ENCODE data around the gene PITRM1. TPM values are rescaled to one million over a fixed set of nuclear protein-coding genes. Genes with fewer than 3 reads are reported as not detected.

PITRM1 gene
- polyA plus RNA-seq, 1 donor from 2014 or later: 62.2 TPM

DNA sequence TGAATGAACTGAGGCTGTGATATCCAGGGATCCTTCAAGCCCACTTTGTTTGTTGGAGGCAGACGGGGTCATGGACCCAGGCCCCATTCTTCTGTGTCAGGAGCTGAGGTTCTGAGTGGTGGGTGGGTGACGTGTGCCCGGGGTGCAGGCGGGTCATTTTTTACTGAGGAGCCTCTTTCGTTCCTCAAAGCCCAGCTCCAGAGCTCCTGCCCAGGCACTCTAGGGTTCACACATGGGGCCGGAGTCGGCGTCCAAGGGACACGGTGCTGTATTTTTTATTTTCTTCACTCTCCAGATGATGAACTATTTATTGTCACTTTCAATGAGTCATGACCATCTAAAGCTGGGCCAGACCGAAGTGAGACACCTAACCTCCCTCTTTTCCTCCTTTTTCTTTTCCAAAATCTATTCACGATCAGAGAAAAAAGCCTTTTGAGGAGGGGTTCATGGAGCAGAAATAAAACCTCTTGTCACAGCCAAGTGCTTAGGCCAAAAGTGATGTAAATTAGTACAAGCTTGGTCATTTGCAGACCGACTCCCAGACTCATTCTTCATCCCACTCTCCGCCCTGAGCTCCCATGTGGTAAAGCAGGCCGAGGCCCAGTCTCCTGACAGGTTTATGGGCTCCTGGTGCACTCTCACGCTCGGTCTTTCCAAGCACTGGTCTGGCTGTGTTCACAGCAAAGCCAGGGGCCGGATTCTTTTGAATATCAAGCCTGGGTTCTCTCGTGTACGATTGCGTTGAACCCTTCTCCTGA, 41.4 kb upstream of the PITRM1 start:
- H3K36me3 ChIP-seq (ENCODE audit: insufficient read depth, low read length): no peaks in the 10 kb centered on the region
- no peak overlapping the region for H2AFZ ChIP-seq (ENCODE audit: low read depth, low read length)
- H3K9me2 ChIP-seq (ENCODE audit: insufficient read depth, low read length): no peaks in the 10 kb centered on the region
- no peaks in the 10 kb centered on the region for H3K9me3 ChIP-seq (ENCODE audit: low read length)
- no peaks in the 10 kb centered on the region for H3K79me2 ChIP-seq (replicated peaks; ENCODE audit: insufficient read depth, low read length)
- H3K9ac ChIP-seq (ENCODE audit: low read length): no peak overlapping the region
- H4K20me1 ChIP-seq (ENCODE audit: insufficient read depth): no peaks in the 10 kb centered on the region
- H3F3A ChIP-seq (ENCODE audit: insufficient read depth, low read length, poor library complexity, severe bottlenecking): no peaks in the 10 kb centered on the region
- H3K4me2 ChIP-seq (ENCODE audit: low read length): no peak overlapping the region
- no peak overlapping the region for H3K4me3 ChIP-seq (ENCODE audit: low read length)
- H3K27ac ChIP-seq (ENCODE audit: low read length): no peak overlapping the region
- TF ChIP-seq SMC3 (conservative IDR thresholded peaks at IDR 0.05; ENCODE audit: poor library complexity): no peak
- TF ChIP-seq EP300 (conservative IDR thresholded peaks at IDR 0.05; ENCODE audit: poor library complexity, severe bottlenecking): no peak
- no peak for TF ChIP-seq MXI1 (conservative IDR thresholded peaks at IDR 0.05; ENCODE audit: poor library complexity, severe bottlenecking)
- no peaks in the 10 kb centered on the region for H3K27me3 ChIP-seq (ENCODE audit: insufficient read depth, low read depth, low read length)

DNA sequence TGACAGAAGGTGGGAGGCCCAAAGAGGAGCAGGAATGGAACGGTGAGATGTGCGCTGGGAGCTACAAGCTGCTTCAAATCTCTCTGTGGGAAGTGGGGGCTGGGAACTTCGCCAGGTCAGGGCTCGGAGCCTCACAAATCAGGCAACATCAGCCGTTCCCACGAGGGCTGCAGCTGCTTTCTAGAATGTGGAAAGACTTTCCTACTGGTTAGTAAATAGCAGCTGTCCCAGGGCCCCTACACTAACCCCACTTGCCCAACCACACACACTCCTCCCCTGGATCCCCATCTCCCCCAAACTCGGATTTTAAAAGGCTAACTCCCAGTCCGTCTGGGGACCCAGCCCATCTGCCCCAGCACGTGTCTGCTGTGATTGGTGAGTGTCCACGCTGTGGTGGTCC, 40.6 kb upstream of the PITRM1 start:
- Histone ChIP-seq H3F3A (ENCODE audit: insufficient read depth, low read length, poor library complexity, severe bottlenecking) (no peaks in the 10 kb centered on the region), H3K4me3 (ENCODE audit: low read length) (no peak overlapping the region), H2AFZ (ENCODE audit: low read depth, low read length) (no peak overlapping the region), H3K36me3 (ENCODE audit: insufficient read depth, low read length) (no peaks in the 10 kb centered on the region), H3K9me2 (ENCODE audit: insufficient read depth, low read length) (no peaks in the 10 kb centered on the region), H4K20me1 (ENCODE audit: insufficient read depth) (no peaks in the 10 kb centered on the region), H3K79me2 (replicated peaks; ENCODE audit: insufficient read depth, low read length) (no peaks in the 10 kb centered on the region), H3K9ac (ENCODE audit: low read length) (no peak overlapping the region), H3K27ac (ENCODE audit: low read length) (no peak overlapping the region), H3K9me3 (ENCODE audit: low read length) (no peaks in the 10 kb centered on the region), H3K27me3 (ENCODE audit: insufficient read depth, low read depth, low read length) (no peaks in the 10 kb centered on the region), H3K4me2 (ENCODE audit: low read length) (no peak overlapping the region)
- TF ChIP-seq SMC3 (conservative IDR thresholded peaks at IDR 0.05; ENCODE audit: poor library complexity): no peak
- TF ChIP-seq, protein P1, sequence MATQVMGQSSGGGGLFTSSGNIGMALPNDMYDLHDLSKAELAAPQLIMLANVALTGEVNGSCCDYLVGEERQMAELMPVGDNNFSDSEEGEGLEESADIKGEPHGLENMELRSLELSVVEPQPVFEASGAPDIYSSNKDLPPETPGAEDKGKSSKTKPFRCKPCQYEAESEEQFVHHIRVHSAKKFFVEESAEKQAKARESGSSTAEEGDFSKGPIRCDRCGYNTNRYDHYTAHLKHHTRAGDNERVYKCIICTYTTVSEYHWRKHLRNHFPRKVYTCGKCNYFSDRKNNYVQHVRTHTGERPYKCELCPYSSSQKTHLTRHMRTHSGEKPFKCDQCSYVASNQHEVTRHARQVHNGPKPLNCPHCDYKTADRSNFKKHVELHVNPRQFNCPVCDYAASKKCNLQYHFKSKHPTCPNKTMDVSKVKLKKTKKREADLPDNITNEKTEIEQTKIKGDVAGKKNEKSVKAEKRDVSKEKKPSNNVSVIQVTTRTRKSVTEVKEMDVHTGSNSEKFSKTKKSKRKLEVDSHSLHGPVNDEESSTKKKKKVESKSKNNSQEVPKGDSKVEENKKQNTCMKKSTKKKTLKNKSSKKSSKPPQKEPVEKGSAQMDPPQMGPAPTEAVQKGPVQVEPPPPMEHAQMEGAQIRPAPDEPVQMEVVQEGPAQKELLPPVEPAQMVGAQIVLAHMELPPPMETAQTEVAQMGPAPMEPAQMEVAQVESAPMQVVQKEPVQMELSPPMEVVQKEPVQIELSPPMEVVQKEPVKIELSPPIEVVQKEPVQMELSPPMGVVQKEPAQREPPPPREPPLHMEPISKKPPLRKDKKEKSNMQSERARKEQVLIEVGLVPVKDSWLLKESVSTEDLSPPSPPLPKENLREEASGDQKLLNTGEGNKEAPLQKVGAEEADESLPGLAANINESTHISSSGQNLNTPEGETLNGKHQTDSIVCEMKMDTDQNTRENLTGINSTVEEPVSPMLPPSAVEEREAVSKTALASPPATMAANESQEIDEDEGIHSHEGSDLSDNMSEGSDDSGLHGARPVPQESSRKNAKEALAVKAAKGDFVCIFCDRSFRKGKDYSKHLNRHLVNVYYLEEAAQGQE (IDR thresholded peaks at IDR 0.05; ENCODE audit: borderline replicate concordance): no peak
- no peak for TF ChIP-seq RAD21 (conservative IDR thresholded peaks at IDR 0.05)
- TF ChIP-seq TAF1 (IDR thresholded peaks at IDR 0.05; ENCODE audit: low read depth): no peak
- no peak for TF ChIP-seq MXI1 (conservative IDR thresholded peaks at IDR 0.05; ENCODE audit: poor library complexity, severe bottlenecking)
- TF ChIP-seq, protein P2, sequence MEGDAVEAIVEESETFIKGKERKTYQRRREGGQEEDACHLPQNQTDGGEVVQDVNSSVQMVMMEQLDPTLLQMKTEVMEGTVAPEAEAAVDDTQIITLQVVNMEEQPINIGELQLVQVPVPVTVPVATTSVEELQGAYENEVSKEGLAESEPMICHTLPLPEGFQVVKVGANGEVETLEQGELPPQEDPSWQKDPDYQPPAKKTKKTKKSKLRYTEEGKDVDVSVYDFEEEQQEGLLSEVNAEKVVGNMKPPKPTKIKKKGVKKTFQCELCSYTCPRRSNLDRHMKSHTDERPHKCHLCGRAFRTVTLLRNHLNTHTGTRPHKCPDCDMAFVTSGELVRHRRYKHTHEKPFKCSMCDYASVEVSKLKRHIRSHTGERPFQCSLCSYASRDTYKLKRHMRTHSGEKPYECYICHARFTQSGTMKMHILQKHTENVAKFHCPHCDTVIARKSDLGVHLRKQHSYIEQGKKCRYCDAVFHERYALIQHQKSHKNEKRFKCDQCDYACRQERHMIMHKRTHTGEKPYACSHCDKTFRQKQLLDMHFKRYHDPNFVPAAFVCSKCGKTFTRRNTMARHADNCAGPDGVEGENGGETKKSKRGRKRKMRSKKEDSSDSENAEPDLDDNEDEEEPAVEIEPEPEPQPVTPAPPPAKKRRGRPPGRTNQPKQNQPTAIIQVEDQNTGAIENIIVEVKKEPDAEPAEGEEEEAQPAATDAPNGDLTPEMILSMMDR (IDR thresholded peaks at IDR 0.05; ENCODE audit: poor library complexity, severe bottlenecking): no peak
- no peak for TF ChIP-seq EP300 (conservative IDR thresholded peaks at IDR 0.05; ENCODE audit: poor library complexity, severe bottlenecking)
- TF ChIP-seq EZH2 (IDR thresholded peaks at IDR 0.05; ENCODE audit: borderline replicate concordance, insufficient read depth, low read length, poor library complexity, severe bottlenecking): no peak
- TF ChIP-seq POLR2AphosphoS5 (IDR thresholded peaks at IDR 0.05): no peak

All from neural cell (in vitro differentiated cells).